HepG2 (cell line): ENCODE measurements around the gene PMAIP1. TPM values are rescaled to one million over a fixed set of nuclear protein-coding genes. Genes with fewer than 3 reads are reported as not detected.

Experiments
- ATAC-seq: fragments of 200-7000 bp; cut with Tn5 transposase; 3 replicates; pipeline ENCODE4 v1.9.1; 2020; ENCODE audit warnings: mild to moderate bottlenecking, moderate library complexity
- Bru-seq: library from RNA; stranded (reverse); fragments of 400-500 nt; gene quantifications from one replicate; lab custom pipeline; 2021; lab: Mats Ljungman, UMichigan
- BruChase-seq, 2 experiments: library from RNA; stranded (reverse); fragments of 400-500 nt; gene quantifications; one replicate each; lab custom pipeline; 2021; lab: Mats Ljungman, UMichigan
- BruUV-seq: library from RNA; stranded (reverse); fragments of 400-500 nt; replicated peaks from 2 replicates; lab custom pipeline; 2021; lab: Mats Ljungman, UMichigan
- CTCF ChIA-PET: fragments of 300-600 bp; formaldehyde crosslinking; extraction: SDS; loops from one replicate; lab custom pipeline; 2021; ENCODE audit warnings: low total read pairs, inconsistent platforms, low intra/inter-chr PET ratio; lab: Yijun Ruan, JAX
- POLR2A ChIA-PET: fragments of 350-600 bp; sonication (Branson Sonifier 250); formaldehyde crosslinking; loops from one replicate; lab custom pipeline; 2020; ENCODE audit warnings: antibody characterized with exemption, inconsistent platforms; lab: Yijun Ruan, JAX
- DNase-seq: peaks from one replicate; pipeline ENCODE4 v3.0.0-alpha.2; 2015; ENCODE audit warnings: low spot score
- FAIRE-seq: peaks from 3 replicates; lab custom pipeline; 2011; peaks lifted over from hg19 to GRCh38; lab: Jason Lieb, UNC
- H2AFZ ChIP-seq: one replicate; pipeline ENCODE4 v1.6.1; 2011; ENCODE audit warnings: low read length, inconsistent platforms
- H3K27ac ChIP-seq: fragments of 300-600 bp; 3 replicates; pipeline ENCODE4 v1.8.0; 2011; ENCODE audit warnings: mixed run types, mild to moderate bottlenecking, mixed read lengths, low read length, inconsistent platforms; ENCODE audit not compliant: insufficient read depth; ENCODE audit errors: extremely low read length
- H3K27me3 ChIP-seq, 2 experiments: fragments of 200-600 bp in 1 of 2; 2 replicates in 1 of 2; 3 replicates in 1 of 2; pipeline versions ENCODE4 v1.6.0 to v1.8.0; 2011; ENCODE audit warnings: low read length in 2 of 2, mild to moderate bottlenecking in 2 of 2, moderate library complexity in 2 of 2, inconsistent platforms in 1 of 2; ENCODE audit not compliant: insufficient read depth in 2 of 2, control insufficient read depth in 1 of 2
- H3K36me3 ChIP-seq, 2 experiments: fragments of 200-600 bp in 1 of 2; replicated peaks in 1 of 2; 2 replicates in 1 of 2; 3 replicates in 1 of 2; pipeline versions ENCODE4 v1.5.1 to v1.8.0; 2011; ENCODE audit warnings: low read length in 2 of 2, inconsistent platforms in 1 of 2; ENCODE audit not compliant: insufficient read depth in 2 of 2, control insufficient read depth in 1 of 2
- H3K4me1 ChIP-seq: 2 replicates; pipeline ENCODE4 v1.5.1; 2012; ENCODE audit warnings: low read length, inconsistent platforms; ENCODE audit not compliant: insufficient read depth
- H3K4me2 ChIP-seq: 2 replicates; pipeline ENCODE4 v1.6.0; 2011; ENCODE audit warnings: low read depth, low read length, inconsistent platforms
- H3K4me3 ChIP-seq, 3 experiments: fragments of 200-600 bp in 1 of 3; sonication (generic), shearing (Covaris generic) in 1 of 3; replicated peaks in 1 of 3; 2 replicates each; pipeline ENCODE4 v1.5.1; 2011 to 2016; ENCODE audit warnings: low read length in 3 of 3, inconsistent platforms in 2 of 3, low read depth in 2 of 3, mild to moderate bottlenecking in 2 of 3, control low read depth in 1 of 3, mixed read lengths in 1 of 3; ENCODE audit not compliant: insufficient read depth in 1 of 3
- H3K79me2 ChIP-seq: one replicate; pipeline ENCODE4 v1.6.1; 2011; ENCODE audit warnings: low read length, inconsistent platforms; ENCODE audit not compliant: insufficient read depth
- H3K9ac ChIP-seq: 2 replicates; pipeline ENCODE4 v1.6.0; 2011; ENCODE audit warnings: mild to moderate bottlenecking, low read depth, low read length, inconsistent platforms; ENCODE audit not compliant: insufficient read depth
- H3K9me3 ChIP-seq: 2 replicates; pipeline ENCODE4 v1.5.1; 2012; ENCODE audit warnings: mild to moderate bottlenecking, low read length
- H4K20me1 ChIP-seq: 2 replicates; pipeline ENCODE4 v1.6.0; 2011; ENCODE audit warnings: inconsistent platforms, mild to moderate bottlenecking, low read length, moderate library complexity; ENCODE audit not compliant: insufficient read depth
- AKAP8 ChIP-seq: sonication (generic); formaldehyde crosslinking; IDR thresholded peaks from 2 replicates; pipeline ENCODE4 v1.5.1; 2020; ENCODE audit warnings: mild to moderate bottlenecking, missing genetic modification reagents
- GABPB1 ChIP-seq: IDR thresholded peaks from 2 replicates; pipeline ENCODE4 v1.6.1; 2016; ENCODE audit warnings: mild to moderate bottlenecking, missing genetic modification reagents, moderate library complexity, missing compliant biosample characterization
- KLF9 ChIP-seq: IDR thresholded peaks from 2 replicates; pipeline ENCODE4 v1.6.1; 2016; ENCODE audit warnings: low read depth
- PHF8 ChIP-seq: sonication (generic); formaldehyde crosslinking; IDR thresholded peaks from 2 replicates; pipeline ENCODE4 v1.5.0; 2020; ENCODE audit warnings: missing genetic modification reagents
- RNF2 ChIP-seq: fragments of 450-650 bp; conservative IDR thresholded peaks from 2 replicates; pipeline ENCODE4 v1.6.1; 2016; ENCODE audit warnings: low read depth
- SALL1 ChIP-seq: sonication (generic); formaldehyde crosslinking; IDR thresholded peaks from 2 replicates; pipeline ENCODE4 v1.8.0; 2022; ENCODE audit warnings: mild to moderate bottlenecking, missing genetic modification reagents
- SRSF4 ChIP-seq: fragments of 200-400 bp; formaldehyde crosslinking; IDR thresholded peaks from one replicate; pipeline ENCODE4 v1.6.1; 2018; ENCODE audit warnings: mild to moderate bottlenecking, low read depth, low read length, moderate library complexity; ENCODE audit not compliant: poor library complexity, severe bottlenecking
- ZBTB1 ChIP-seq: sonication (generic); formaldehyde crosslinking; IDR thresholded peaks from 2 replicates; pipeline ENCODE4 v1.4.0; 2020; ENCODE audit warnings: missing genetic modification reagents, borderline replicate concordance
- ZNF276 ChIP-seq: sonication (generic); formaldehyde crosslinking; IDR thresholded peaks from 2 replicates; pipeline ENCODE4 v1.4.0; 2020; ENCODE audit warnings: mild to moderate bottlenecking, low read depth, missing genetic modification reagents
- ZSCAN30 ChIP-seq: sonication (generic); formaldehyde crosslinking; IDR thresholded peaks from 2 replicates; pipeline ENCODE4 v1.5.0; 2020; ENCODE audit warnings: mild to moderate bottlenecking, missing genetic modification reagents
- WGBS: methylation state at CpG from one replicate; pipeline ENCODE4 v1.1.6; 2017; ENCODE audit warnings: low lambda C conversion rate; 5-methylcytosine and 5-hydroxymethylcytosine counted together
- in situ Hi-C: cut with HindIII; loops from 2 replicates; pipeline ENCODE4 v1.10.0; 2017; ENCODE audit warnings: low pct_unique_long_range_greater_than_20kb; ENCODE audit not compliant: extremely low pct_ligation_motif_present
- intact Hi-C: fragments of 100-400 bp; cut with micrococcal nuclease; formaldehyde crosslinking; loops from one replicate; pipeline ENCODE4 v1.10.0; 2022; ENCODE audit not compliant: unreplicated experiment
- long read RNA-seq, 2 experiments: library from RNA in 1 of 2; library from polyadenylated mRNA in 1 of 2; stranded (forward) in 1 of 2; unstranded in 1 of 2; transcript quantifications; one replicate each; pipeline ENCODE4 v2.0.0, GENCODE V29; 2019 to 2022
- polyA minus RNA-seq, 3 experiments: library from RNA; depleted of rRNA, polyadenylated mRNA; stranded (reverse); fragments of >200 nt; gene quantifications; 2 replicates each; pipeline ENCODE4 v1.2.3, GENCODE V29; 2011; ENCODE audit warnings: low replicate concordance in 1 of 3
- polyA plus RNA-seq, 8 experiments: library from polyadenylated mRNA; depleted of rRNA in 3 of 8; stranded (reverse) in 7 of 8; unstranded in 1 of 8; fragments of >200 nt; fragmentation: Illumina TruSeq in 4 of 8; extraction: Trizol in 4 of 8; gene quantifications; 2 replicates each; pipeline versions ENCODE4 v1.2.1 to v1.2.3, GENCODE V29; 2011 to 2016; ENCODE audit warnings: low read depth in 4 of 8, missing spikeins in 1 of 8, mixed read lengths in 1 of 8; ENCODE audit not compliant: insufficient read depth in 1 of 8
- total RNA-seq, 5 experiments: library from RNA; depleted of rRNA; stranded (reverse); fragments of >200 nt; fragmentation: Illumina TruSeq; extraction: Trizol; gene quantifications; 2 replicates each; pipeline ENCODE4 v1.2.3, GENCODE V29; 2016; ENCODE audit warnings: low read depth in 1 of 5
- TF ChIP-seq, protein P1 (sequence below): sonication (generic); formaldehyde crosslinking; IDR thresholded peaks from 2 replicates; pipeline ENCODE4 v1.5.0; 2020; ENCODE audit warnings: mild to moderate bottlenecking, missing genetic modification reagents, borderline replicate concordance

Gene PMAIP1
- total RNA-seq (2016; rRNA removed; fragmentation: Illumina TruSeq; extraction: Trizol) (1.5 and 2.1 TPM in 2 replicates), polyA plus RNA-seq (2011; rRNA removed) (1.7 TPM in 2 replicates), polyA minus RNA-seq (2011; rRNA and poly(A)+ RNA removed; ENCODE audit: low replicate concordance) (1.1 and 11.3 TPM in 2 replicates), Bru-seq, nascent RNA (percentile 59 among the genes with signal in this experiment), BruChase-seq, experiment 1, labeled RNA remaining after a 6-hour chase (percentile 75 among the genes with signal in this experiment), BruChase-seq, experiment 2, labeled RNA remaining after a 2-hour chase (percentile 72 among the genes with signal in this experiment)
- 0.71 TPM in 2 replicates for total RNA-seq (2016; cell fraction: cytosol; rRNA removed; fragmentation: Illumina TruSeq; extraction: Trizol; ENCODE audit: low read depth)
- total RNA-seq (2016; cell fraction: insoluble cytoplasmic fraction; rRNA removed; fragmentation: Illumina TruSeq; extraction: Trizol), result 2.1 and 3.2 TPM in 2 replicates
- total RNA-seq (2016; cell fraction: membrane; rRNA removed; fragmentation: Illumina TruSeq; extraction: Trizol), result 1.5 and 1.6 TPM in 2 replicates
- 1.8 TPM in 2 replicates for total RNA-seq (2016; cell fraction: nucleus; rRNA removed; fragmentation: Illumina TruSeq; extraction: Trizol)
- 0.93 and 1.2 TPM in 2 replicates for polyA plus RNA-seq (2011; cell fraction: cytosol; rRNA removed)
- 0.85 and 1.5 TPM in 2 replicates for polyA plus RNA-seq (2011; cell fraction: nucleus; rRNA removed)
- 1.0 and 2.5 TPM in 2 replicates for polyA plus RNA-seq (2012)
- 0.43 and 0.49 TPM in 2 replicates for polyA plus RNA-seq (2016; cell fraction: cytosol; fragmentation: Illumina TruSeq; extraction: Trizol; ENCODE audit: low read depth)
- 2.5 and 3.5 TPM in 2 replicates for polyA plus RNA-seq (2016; cell fraction: insoluble cytoplasmic fraction; fragmentation: Illumina TruSeq; extraction: Trizol; ENCODE audit: low read depth)
- 0.77 and 0.86 TPM in 2 replicates for polyA plus RNA-seq (2016; cell fraction: membrane; fragmentation: Illumina TruSeq; extraction: Trizol; ENCODE audit: low read depth)
- polyA plus RNA-seq (2016; cell fraction: nucleus; fragmentation: Illumina TruSeq; extraction: Trizol; ENCODE audit: insufficient read depth, low read depth), result 3.7 and 3.8 TPM in 2 replicates
- 0.79 and 1.7 TPM in 2 replicates for polyA minus RNA-seq (2011; cell fraction: cytosol; rRNA and poly(A)+ RNA removed)
- 1.4 and 1.5 TPM in 2 replicates for polyA minus RNA-seq (2011; cell fraction: nucleus; rRNA and poly(A)+ RNA removed)
- long read RNA-seq, experiment 1, transcript PMAIP1-202 (2 exons, 1,948 nt), result major isoform, 5 of 5 reads
- long read RNA-seq, experiment 1, partial matches to known transcripts, result 0 of 5 reads
- long read RNA-seq, experiment 1, other reads (novel, unspliced or antisense), result 0 of 5 reads
- long read RNA-seq, experiment 2, partial matches to known transcripts, result 0 of 4 reads
- long read RNA-seq, experiment 2, other reads (novel, unspliced or antisense), result 1 of 4 reads

DNA sequence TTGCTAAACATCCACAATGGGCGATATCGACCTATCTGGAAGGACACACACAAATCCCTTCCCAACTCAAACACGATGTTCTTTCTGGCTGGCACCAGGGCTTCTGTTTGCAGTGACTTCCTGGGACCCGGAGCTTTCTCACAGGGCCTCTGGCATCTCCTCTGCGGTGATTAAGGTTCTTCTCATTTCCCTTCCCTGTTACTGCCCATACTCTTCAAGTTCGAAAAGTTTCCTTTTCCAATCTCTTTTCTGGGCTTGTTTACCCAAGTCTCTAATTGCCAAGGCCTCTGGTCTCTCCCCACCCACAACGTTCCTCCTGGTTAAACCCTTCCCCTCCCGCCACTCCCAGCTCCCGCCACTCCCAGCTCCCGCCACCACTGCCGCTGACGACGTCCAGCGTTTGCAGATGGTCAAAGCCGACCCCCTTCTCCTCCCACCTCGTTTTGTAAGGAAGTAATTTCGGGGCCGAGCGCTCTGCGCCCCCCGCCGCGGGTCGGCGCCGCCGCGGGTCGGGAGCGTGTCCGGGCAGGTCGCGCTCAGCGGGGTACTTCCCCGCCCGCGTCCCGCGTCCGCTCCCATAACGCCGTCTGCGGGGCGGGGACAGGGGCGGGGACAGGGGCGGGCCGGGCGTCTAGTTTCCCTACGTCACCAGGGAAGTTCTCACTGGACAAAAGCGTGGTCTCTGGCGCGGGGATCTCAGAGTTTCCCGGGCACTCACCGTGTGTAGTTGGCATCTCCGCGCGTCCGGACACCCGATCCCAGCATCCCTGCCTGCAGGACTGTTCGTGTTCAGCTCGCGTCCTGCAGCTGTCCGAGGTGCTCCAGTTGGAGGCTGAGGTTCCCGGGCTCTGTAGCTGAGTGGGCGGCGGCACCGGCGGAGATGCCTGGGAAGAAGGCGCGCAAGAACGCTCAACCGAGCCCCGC is at the start of gene PMAIP1:
Gene PMAIP1 (plus strand): TSS at position 699 of the 924 bp plus-strand sequence. CDS start 182 bp downstream, at position 881.
- H3K36me3 ChIP-seq, result no peaks in the 10 kb centered on the region
- ChIA-PET CTCF (no interaction called here), POLR2A (interaction anchor here (1.6 kb wide), 1 partner anchor 17 kb away, joined by 9 read pairs; no protein-coding TSS in a partner anchor)
- BruUV-seq, result no TSS peak
- H3K4me3 ChIP-seq, result peak within 1 kb of the TSS; percentile 45 to 71 (median 64); a peak in 5 of 6 replicates
- H3K79me2 ChIP-seq, result no peaks in the 10 kb centered on the region
- DNase-seq (peak; percentile 49), ATAC-seq (peak; percentile 95), FAIRE-seq (no peak)
- no peaks in the 10 kb centered on the region for H4K20me1 ChIP-seq
- peak within 1 kb of the TSS; percentile 62 for H3K4me2 ChIP-seq
- intact Hi-C loops, result no loop called here
- 0 out of 5 replicates have a peak, but pooled peaks cover 0 to 3% of the 10 kb centered on the region in 2 experiments for H3K27me3 ChIP-seq
- no peak within 1 kb of the TSS for H2AFZ ChIP-seq
- in situ Hi-C loops, result no loop called here
- no peak within 1 kb of the TSS for H3K27ac ChIP-seq
- 80% methylated on average over 45 of the region's 73 CpGs for WGBS
- no peaks in the 10 kb centered on the region for H3K9me3 ChIP-seq
- no peaks in the 10 kb centered on the region for H3K4me1 ChIP-seq
- peak within 1 kb of the TSS; percentile 29; the same call in 1 of the 2 replicates for H3K9ac ChIP-seq
- TF ChIP-seq RNF2, result no peak
- no peak for TF ChIP-seq ZNF276 (CRISPR knock-in tag)
- TF ChIP-seq, protein P1, sequence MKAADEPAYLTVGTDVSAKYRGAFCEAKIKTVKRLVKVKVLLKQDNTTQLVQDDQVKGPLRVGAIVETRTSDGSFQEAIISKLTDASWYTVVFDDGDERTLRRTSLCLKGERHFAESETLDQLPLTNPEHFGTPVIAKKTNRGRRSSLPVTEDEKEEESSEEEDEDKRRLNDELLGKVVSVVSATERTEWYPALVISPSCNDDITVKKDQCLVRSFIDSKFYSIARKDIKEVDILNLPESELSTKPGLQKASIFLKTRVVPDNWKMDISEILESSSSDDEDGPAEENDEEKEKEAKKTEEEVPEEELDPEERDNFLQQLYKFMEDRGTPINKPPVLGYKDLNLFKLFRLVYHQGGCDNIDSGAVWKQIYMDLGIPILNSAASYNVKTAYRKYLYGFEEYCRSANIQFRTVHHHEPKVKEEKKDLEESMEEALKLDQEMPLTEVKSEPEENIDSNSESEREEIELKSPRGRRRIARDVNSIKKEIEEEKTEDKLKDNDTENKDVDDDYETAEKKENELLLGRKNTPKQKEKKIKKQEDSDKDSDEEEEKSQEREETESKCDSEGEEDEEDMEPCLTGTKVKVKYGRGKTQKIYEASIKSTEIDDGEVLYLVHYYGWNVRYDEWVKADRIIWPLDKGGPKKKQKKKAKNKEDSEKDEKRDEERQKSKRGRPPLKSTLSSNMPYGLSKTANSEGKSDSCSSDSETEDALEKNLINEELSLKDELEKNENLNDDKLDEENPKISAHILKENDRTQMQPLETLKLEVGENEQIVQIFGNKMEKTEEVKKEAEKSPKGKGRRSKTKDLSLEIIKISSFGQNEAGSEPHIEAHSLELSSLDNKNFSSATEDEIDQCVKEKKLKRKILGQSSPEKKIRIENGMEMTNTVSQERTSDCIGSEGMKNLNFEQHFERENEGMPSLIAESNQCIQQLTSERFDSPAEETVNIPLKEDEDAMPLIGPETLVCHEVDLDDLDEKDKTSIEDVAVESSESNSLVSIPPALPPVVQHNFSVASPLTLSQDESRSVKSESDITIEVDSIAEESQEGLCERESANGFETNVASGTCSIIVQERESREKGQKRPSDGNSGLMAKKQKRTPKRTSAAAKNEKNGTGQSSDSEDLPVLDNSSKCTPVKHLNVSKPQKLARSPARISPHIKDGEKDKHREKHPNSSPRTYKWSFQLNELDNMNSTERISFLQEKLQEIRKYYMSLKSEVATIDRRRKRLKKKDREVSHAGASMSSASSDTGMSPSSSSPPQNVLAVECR (CRISPR knock-in tag), result peak; percentile 37; the same call in 1 of the 2 replicates
- TF ChIP-seq SRSF4, result no peak
- TF ChIP-seq ZBTB1 (CRISPR knock-in tag), result no peak
- TF ChIP-seq ZSCAN30 (CRISPR knock-in tag), result no peak
- TF ChIP-seq KLF9 (CRISPR knock-in tag), result no peak
- no peak for TF ChIP-seq AKAP8 (CRISPR knock-in tag)
- TF ChIP-seq SALL1 (CRISPR knock-in tag), result peak; percentile 44; the same call in 1 of the 2 replicates
- peak; percentile 35; the same call in 1 of the 2 replicates for TF ChIP-seq GABPB1 (CRISPR knock-in tag)
- peak; percentile 58 for TF ChIP-seq PHF8 (CRISPR knock-in tag)
